Stimulated activated CD8-positive, alpha-beta memory T cell treated with anti-CD3 and anti-CD28 coated beads, Interleukin-15, amount 100 ng/mL, for 4 hours (primary cell): ENCODE data around the gene CALML3.

Experiments
- DNase-seq, 2 donors: peaks; one replicate each; pipeline ENCODE4 v3.0.0-alpha.2; 2020; ENCODE audit warnings: low read depth in 2 of 2

The CALML3 gene

DNA sequence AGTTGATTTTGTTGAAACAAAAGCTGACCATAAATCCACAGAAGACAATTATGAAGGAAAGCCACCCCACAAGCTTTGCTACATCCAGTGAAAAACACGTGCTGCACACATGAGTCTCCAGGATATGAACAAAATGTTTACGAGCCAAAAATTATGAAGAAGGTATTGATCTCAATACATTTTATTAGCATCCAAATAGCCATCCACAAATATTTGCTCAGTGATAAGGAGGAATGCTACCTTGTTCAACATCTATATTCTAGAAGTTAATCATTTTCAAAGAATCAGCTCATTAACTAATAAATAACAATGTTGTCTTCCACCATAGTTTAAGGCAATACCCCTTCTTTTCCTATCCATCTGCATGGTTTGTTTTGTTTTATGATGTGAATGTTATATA, 42.7 kb downstream of the CALML3 start:
- no peak for DNase-seq

GRCh38 chr10:5568984-5569383, 44.2 kb downstream of the CALML3 start:
- DNase-seq = no peak

GRCh38 chr10:5569568-5569967, 44.8 kb downstream of the CALML3 start:
- DNase-seq = no peak

DNA sequence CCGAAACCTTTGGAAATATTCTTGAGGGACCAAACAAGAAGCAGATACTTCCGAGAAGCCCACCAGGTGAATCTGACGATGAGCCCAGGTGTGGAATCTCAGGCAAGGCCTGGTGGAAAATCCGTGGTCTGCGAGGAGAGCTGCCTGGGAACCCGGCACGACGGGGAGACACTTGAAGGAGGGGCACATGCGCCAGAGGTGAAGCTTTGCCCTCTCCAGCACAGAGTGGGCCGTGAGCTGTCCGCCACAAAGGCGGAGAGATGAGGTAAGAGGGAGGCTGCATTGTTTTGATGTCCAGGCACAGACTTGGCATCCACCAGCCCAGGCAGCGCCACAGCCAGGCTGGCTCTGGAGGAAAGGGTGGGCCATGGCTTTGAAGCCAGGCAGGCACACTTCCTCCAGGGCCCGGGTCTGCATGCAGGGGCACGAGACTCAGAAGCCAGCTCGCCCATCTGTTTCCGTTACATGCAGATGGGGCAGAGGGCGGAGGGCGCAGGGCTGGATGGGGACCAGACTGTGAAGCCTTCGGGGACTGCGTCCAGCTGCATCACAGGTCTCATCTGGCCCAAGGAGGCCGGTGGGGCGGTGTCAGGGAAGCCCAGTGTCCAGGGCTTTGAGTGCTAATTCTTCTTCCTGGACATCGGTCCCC, 45.4 kb downstream of the CALML3 start:
- no peak for DNase-seq

DNA sequence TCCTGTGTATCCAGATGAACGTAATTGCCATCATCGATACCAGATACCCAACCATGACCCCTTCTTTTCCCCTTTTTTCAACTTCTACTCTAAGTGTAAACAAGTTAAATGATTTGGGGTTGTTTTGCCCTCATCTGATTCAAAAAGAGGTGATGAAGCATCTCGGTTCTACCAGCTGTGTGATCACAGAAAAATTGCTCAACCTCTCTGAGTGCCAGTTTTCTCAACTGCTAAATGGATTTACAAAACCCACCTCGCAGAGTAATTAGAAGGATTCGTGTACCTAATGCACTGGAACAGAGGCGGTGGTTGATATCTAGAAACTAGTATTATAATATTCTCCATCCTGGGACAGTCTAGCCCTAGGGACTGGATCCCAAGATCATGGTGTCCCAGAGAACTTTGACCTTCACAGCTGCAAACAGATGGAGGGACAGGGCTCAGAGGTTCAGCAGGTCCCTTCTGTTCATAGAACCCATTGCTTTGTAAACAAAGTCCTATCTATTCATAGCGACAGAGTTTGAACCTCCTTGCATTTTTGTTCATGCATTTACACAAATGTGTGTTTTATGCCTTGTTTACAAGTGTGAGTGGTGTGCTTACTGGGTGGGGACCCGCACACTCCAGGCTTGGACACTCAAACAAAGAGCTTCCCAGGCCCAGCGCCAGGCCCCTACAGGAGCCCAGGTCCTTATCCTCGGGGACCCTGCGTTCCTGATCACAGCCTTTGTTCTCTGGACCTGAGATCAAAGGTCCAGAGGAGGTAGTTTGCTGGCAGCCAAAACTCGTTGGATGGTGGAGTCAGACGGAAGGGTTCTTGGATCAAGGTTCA, 46.4 kb downstream of the CALML3 start:
- DNase-seq = no peak

DNA sequence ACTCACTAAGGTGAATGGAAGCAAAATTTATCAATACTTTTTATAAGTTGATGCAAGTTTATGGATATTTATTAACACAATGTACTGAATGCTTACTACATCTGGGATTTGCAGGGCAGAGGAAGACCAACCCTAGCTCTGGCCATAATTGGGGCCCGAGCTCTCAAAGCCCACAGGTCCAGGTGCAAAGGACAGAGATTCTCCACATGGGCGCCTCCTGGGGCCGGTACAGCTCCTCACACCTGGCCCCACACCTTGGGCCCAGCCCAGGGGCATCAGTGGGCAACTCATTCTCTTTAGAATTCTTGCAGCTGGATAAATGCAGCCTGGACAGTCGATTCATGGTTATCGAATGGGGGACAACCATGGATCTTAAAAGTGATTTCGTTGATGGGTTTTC, 47.1 kb downstream of the CALML3 start:
- no peak for DNase-seq

DNA sequence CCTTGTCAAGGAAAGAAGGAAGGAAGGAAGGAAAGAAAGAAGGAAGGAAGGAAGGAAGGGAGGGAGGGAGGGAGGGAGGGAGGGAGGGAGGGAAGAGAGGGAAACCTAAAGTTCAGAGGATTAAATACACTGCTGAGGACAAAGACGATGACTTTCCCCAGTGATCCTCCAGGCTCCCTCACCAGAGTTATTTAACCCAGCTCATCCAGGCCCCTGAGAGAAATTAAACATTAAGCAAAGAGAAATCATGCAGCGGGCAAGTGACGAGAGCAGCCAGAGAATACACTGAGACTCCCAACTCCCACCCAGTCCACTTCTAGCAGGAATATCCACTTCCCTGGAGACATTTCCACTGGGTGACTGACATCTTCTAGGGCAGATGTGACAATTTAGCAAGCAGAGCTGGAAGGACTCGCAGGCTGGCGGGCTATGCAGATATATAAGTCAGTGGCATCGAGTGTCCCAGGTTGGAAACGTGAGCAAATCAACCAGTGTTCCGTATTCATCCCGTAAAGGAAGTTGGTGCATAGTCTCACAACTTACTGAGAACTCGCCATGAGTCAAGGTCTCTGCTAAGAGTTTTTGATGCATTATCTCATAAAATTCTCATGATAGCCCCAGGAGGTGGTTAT, 48.7 kb downstream of the CALML3 start:
- no peak for DNase-seq

DNA sequence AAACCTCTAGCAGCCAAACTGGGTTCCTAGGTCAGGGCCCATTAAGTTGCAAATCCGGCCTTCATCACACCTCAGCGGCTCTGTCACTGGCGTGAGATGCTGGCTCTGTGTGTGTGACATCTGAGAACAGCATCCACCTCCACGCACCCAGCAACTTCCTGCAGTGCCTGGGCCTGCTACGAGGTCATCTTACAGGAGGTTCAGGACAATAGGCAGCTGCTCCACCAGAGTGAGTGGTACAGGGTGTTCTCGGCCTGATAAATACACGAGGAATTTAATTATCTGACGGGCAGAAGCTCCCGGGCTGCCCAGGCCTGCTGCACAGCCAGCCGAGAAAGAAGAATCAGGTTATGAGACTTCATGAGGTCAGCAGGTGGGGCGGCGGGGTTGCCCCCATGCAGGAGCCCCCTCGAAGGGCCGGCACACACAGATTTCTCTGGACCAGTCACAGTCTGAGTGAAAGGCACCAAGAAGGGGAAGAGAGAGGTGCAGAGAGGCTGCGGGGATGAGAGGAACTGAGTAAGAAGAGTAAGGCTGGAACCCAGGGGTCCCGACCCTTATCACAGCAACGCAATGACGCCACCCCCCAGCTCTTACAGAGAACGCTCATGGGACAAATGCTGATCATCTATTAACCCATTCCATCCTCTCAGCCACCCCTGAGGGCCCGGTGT, 49.3 kb downstream of the CALML3 start:
- DNase-seq = no peak

- no peak for DNase-seq
These were observed 49.9 kb downstream of the CALML3 start for GRCh38 chr10:5574642-5575131.

DNA sequence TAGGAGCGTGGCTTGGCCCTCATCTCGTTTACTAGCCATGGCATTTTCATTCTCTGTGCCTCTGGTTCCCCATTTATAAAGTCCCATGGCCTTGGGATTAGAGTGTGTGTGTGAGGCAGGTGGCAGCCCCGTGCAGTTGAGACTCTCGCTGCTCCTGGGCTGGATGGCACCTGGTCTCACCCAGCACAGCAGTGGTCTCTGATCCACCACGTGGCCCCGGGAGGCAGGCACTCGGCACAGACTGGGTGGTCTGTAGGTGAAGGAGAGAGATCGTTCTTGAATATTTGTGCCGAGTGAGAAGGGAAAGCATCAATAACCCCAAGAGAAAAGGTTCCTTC, 50.4 kb downstream of the CALML3 start:
- DNase-seq = no peak

GRCh38 chr10:5575482-5576153, 50.9 kb downstream of the CALML3 start:
- no peak for DNase-seq

GRCh38 chr10:5576154-5576748, 51.5 kb downstream of the CALML3 start:
- no peak for DNase-seq
